GM18909 (cell line): ENCODE results near the gene GTPBP3.

Experiments used
- ATAC-seq: cut with Tn5 transposase; IDR thresholded peaks from one replicate; pipeline ENCODE4 v1.9.1; 2021; ENCODE audit warnings: mild to moderate bottlenecking; ENCODE audit not compliant: unreplicated experiment, poor library complexity

GTPBP3 gene

DNA sequence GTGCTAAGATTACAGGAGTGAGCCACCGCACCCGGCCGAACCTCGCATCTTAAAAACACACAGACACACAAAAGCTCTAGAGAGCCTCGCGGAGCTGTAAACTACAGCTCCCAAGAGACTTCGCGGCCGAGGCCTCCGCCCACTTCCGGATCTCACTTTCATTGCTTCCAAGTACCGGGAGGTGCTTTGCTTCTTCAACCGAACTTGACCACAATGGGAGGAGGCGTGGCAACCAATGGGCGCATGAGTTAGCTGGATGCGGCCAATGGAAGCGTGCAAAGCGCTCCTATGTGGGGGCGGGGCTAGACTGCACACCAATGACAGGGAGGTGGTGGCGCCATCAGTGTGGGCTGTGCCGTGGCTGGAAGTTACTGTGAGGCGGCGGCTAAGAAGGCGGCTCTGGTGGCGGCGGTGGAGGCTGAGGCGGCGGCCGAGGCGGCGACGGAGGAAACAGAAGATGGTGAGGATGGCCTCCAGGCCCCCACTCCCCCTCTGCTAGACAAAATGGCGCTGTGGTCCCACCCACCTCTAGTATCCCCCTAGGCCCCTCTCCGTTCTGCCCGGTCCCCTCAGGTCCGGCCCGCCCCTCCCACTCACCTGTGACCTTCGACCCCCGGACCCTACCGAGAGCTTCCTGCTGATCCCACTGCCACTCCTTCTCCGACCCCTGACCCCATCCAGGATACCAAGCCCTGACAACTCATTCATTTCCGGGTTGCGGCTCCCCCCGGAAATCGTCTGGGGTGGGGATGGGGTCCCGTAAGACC lies 28.0 kb upstream of the GTPBP3 start, which contains the start of gene DDA1:
Gene DDA1, plus strand, starts transcription at position 366 of the 767 bp plus-strand sequence. Its CDS starts 92 bp downstream, at position 458.
- ATAC-seq, result peak; percentile 57

DNA sequence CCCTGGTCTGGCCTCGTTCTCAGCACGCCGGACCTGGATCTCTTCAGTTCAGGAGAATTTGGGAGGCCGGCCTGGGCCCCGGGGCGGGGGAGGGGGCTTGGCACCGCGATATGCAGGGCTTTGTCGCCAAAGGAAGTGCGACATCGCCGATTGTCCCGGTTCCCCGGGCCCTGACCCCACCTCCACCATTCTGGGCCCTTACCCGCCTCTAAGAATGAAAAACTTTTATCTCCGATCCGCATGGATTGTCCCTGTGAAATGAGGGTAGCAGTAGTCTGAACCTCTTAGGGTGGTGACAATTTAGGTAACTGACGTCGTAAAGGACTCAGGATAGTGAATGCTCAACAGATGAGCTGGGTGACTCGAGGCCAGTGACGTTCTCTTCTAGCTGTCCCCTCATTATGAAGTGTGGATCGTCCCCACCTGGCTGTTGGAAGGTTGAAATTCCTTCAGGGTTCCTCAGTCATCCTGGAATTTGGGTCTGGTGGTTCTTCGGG lies 27.3 kb upstream of the GTPBP3 start:
- ATAC-seq, result no peak

DNA sequence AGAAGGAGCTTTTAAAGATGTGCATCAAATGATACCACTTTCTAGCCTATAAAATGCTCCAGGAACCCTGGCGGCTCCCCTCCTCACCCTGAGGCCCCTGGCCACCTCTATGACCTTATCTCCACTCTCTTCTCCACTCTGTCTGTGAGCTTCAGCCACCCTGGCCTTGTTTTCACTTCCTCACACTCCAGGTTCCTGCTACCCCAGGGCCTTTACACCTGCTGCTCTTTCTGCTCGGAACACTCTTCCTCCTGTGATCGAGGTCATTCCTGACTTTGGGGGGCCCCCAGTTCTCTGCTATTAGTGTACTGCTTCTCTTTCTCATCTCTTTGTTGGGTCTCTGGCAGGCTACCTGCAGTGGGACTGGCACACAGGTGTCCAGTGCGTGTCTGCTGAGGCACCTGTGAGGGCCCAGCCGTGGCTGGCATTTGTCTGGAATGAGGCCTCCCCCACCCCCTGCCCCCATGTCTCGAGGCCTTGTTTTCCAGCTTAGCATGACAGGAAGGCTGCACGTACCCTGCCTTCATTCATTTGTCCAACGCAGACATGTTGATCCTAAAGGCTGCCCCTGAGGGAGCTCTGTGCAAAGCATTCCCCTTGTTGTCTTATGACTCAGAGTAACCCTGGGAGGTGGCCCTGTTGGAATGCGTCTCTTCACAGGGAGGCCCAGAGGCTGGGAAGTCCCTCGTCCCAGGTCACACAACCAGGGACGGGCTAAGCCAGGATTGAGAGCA lies 25.7 kb upstream of the GTPBP3 start:
- ATAC-seq, result no peak

DNA sequence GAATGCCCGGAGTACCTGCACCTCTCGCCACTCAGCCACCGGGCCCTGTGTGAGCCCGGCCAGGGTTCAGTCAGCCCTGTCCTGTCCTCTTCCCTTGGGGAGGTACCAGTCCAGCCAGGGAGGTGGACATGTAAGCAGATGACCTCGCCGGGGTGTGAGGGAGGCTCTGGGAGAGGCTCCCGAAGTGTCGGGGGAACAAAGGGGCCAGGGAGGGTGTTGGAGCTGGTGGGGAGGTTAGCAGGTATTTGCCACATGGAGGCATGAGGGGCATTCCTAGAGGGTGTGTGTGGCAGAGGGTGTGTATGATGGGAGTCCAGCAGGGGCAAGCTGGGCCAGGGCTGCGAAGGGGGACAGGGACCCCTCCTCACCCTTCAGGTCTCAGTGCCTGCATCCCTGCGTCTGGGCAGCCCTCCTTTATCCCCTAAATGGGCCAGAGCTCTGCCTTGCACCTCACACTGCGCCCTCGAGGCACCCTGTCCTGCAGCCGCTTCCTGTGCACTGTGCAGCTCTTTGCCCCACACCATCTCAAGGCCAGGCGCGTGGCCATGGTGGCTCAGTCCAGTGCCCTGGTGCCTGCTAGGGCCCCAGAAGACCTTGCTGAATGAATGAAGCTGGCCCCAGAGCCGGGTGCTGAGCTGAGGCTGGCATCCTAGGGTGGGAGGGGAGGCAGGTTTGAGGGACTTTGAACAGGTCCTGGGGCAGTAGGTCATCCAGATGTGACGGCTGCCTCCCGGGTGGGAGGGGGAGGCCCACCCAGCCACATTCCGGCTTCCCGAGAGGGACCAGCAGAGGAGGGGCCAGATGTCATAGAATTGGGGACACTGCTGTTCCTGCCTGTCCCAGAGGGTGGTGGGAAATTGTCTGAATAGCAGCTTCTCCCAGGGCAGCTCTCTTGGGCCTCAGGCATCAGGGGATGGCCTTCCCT lies 24.9 kb upstream of the GTPBP3 start:
- no peak for ATAC-seq

DNA sequence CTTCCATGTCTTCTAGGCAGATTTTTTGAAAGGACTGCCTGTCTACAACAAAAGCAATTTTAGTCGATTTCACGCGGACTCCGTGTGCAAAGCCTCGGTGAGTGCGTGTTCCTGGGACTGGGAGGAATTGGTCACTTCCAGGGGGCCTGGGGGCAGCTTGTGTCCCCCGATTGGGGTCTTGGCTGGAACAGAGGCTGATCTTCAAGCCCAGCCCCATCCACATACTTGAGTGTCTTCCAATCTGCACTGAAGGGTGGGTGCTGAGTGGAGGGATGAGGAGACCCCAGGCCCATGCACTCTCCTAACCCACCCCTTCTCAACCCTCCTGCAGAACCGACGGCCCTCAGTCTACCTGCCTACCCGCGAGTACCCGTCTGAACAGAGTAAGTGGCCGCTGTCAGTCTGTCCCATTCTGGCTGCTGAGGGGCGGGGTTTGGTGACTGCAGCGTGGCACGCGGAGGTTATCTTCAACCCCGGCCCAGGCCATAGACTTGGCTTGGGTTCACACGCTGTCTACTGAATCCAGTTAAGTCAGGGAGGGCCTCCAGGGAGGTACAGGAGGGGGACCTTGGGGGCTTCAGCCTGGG lies 23.3 kb upstream of the GTPBP3 start:
- no peak for ATAC-seq

DNA sequence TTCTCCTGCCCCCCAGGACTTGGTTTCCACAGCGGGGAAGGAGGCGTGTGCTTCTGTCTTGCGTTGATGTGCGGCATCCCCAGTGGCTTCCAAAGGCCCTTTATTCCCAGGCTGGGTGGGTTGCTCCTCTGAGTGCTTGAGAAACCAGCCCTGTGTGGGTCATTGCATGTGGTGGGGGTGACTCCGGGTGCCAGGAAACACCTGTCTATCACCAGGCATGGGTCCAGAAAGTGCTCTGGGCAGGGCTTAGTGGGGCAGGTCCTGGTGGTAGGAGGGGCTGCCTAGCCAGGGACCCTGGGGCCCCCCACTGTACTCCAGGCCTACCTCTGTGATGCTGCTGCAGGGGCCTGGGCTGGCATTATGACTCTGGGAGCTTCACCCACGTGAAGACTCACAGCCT lies 18.4 kb upstream of the GTPBP3 start:
- no peak for ATAC-seq

DNA sequence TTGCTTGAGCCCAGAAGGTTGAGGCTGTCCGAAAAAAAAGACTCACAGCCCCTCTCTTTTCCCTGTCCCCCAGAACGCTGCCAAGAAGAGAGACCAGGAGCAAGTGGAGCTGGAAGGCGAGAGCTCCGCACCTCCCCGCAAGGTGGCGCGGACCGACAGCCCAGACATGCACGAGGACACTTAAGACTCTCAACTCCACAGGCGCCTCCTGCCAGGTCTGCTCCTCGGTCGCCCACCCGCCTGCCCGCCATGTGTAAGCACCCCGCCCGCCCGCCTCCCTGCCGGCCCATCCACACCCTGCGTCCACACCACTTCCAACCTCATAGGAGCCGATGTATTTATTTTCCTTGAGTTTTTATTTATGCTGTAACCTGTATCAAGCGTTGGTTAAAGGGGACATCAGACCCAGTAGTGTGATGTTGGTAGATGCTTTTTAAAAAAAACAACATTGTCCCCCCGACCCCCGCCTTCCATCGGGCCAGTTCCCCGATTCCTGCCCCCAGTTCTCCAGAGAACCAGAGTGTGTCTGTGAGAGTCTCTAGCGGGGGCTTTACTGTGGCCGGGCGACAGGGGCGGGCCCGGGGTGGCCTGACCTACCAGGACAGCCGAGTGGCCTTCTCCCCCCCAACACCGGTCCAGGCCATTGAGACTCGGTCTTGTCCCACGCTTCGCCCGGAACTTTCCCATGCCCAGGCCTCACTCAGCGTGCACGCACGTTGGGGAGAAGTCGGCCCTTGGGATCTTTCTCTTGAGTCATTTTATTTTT lies 17.7 kb upstream of the GTPBP3 start:
- no peak for ATAC-seq

DNA sequence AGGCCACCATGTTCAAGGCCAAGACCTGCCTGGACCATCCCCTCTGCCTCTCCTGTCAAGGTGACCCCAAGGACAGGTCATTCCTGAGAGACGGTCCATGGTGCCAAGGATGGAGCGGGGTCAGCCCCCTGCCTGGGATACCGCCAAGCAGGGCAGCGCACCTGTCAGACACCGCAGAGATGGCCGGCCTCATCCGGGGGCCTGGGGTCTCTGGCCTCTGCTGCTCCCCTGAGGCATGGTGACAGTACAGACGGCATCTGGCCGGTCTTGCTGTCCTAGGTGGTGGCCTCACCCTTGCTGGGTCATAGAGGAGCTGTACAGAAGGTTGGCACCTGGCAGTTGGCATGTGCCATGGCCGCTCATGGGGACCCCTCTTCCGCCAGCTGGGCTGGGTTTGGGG lies 16.9 kb upstream of the GTPBP3 start:
- ATAC-seq, result no peak

DNA sequence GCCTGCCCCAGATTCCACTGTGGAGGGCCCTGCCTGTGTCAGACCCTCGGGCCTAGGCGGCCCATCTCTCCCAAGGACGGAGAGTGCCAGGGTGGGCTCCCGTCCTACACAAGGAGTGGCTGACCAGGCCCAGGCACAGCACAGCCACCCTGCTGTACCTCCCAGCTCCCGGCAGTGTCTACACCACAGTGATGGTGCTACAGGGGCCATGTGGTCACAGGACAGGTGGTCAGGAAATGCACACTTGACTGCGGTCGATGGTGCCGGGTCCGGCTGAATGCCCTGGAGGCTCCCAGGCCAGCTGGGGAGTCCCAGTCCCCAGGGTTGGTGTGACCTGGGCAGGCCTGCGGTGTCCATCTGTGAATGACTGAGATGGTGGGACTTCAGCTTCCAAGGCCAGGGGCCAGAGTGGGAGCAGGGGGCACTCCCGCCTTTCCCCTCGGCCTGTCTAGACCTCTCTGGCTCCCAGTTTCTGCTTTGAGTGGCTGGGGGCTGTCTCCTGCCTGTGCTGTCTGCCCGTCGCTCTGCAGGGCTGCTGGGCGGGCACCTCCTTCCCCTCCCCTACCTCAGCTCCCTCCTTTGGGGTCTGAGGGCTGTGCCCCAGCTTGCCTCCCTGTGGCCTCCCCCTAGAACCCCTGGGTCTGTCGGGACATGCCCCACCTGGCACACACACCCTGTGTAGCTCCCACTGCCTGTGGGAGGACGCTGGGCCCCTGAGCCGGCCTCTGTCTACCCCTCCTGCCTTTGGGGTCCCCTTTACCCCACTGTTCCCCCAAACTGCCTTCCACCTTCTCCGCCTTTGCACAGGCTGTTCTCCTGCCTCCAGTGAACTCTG lies 15.5 kb upstream of the GTPBP3 start:
- ATAC-seq, result no peak

DNA sequence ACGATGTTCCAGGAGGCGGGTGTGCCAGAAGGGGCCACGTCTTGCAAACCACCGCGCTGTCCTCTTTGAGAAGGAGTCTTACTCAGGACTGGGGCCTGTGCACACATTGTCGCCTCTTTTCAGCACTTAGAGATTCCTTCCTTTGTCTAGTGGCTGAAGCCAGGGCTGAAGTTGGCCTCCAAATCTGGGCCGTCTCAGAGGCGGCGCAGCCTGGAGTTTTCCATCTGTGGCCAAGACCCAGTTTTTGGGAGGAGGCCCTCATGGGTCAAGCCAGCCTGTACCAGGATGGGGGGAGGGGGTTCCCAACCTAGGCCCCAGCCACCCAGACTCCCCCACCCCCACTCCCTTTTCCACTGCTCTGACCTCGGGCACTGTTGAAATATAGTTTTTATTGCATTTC lies 14.5 kb upstream of the GTPBP3 start:
- no peak for ATAC-seq

DNA sequence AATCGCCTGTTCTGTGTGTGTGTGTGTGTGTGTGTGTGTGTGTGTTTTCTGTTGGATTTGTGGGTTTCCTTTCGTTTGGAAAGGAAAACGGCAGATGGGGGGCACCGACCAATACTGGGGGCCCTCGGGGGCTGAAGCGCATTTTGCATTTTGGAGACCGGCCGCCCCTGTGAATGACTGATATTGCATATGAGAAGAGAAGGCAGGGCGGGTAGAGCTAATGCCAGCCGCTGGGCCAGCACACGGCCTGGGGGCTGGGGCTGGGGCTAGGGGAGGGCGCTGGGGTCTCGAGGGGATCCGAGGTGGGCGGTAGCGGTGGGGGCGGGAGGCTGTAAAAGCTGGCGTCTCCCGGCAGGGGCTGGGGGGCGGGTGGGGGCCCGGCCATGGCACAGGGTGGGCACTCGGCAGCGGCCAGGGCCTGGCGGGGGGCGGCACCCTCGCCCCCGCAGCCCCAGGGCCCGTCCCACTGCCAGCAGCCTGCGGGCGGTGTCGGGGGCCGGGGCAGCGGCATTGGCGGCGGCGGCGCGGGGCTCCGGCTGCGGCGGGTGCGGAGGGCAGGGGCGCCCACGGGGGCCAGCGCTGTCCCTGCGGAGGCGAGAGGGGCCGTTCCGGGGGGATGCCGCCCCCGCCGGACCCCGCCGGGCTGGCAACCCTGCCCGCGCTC lies 13.9 kb upstream of the GTPBP3 start:
- ATAC-seq, result no peak

DNA sequence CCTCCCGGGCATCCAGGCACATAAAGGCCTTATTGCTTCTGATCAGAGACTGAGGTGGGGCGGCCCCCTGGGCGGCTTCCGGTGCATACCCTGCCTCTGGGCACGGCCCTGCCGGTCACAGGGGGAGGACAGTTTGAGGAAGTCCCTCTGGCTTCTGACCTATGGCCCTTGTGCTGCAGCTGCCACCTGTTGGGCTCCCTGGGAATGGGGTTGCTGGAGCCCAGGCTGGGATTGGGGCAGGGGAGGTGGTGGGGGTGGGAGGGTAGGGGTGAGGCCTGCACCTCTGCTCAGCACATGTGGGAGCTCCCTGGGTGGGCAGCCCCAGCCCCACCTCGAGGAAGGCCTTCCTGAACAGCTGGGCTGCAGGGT lies 13.4 kb upstream of the GTPBP3 start:
- ATAC-seq, result no peak

DNA sequence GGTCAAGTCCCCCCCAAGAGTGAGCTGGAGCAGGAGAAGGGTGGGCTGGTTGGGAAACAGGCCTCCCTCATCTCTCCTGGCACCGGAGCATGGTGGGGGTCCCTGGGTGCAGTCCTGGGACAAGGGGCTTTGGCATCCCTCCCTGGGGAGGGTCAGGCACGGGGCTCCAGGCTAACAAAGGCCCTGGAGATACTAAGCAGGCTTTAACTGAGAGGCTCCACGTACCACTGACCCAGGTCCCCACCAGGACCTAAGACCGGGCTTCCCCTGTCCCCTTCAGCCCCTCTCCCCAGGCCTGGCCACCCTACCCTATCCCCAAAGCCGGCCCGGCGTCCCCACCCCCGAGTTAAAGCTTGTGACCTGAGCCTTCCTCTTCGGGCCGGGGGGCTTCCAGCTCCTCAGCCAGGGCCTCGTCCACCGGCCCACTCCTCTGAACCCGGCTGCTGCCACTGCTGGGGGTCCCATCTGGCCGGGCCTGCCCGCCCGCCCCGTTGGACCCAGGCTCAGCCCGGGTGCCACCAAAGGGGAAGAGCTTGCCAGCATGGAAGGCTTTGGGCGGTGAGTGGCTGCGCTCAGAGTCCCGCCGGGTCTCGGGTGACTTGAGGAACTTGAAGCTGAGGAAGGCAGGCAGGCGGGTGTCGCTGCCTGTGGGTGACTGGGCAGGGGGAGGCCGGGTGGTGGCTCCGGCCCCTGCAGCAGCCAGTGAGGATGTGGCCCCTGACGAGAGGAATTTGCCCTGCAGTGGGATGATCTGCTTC lies 12.8 kb upstream of the GTPBP3 start:
- ATAC-seq, result no peak

DNA sequence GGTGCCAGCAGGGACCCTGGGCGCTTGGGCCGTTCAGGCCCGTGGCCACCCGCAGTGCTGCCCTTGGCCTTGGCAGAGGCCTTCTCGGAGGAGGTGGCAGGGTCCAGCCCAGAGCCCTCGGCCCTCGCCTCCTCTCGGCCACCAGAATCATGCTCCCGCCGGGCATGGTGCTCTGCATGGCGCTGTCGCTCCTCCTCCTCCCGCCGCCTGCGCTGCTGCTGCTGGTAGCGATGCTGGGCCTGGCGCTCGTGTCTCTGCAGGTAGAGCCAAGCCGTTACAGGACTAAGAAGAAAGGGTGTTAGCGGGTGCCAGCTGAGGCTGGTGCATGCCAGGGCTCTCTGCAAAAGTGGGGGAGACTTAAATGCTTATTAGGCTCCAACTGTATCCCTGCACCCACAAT lies 12.2 kb upstream of the GTPBP3 start:
- ATAC-seq, result no peak

DNA sequence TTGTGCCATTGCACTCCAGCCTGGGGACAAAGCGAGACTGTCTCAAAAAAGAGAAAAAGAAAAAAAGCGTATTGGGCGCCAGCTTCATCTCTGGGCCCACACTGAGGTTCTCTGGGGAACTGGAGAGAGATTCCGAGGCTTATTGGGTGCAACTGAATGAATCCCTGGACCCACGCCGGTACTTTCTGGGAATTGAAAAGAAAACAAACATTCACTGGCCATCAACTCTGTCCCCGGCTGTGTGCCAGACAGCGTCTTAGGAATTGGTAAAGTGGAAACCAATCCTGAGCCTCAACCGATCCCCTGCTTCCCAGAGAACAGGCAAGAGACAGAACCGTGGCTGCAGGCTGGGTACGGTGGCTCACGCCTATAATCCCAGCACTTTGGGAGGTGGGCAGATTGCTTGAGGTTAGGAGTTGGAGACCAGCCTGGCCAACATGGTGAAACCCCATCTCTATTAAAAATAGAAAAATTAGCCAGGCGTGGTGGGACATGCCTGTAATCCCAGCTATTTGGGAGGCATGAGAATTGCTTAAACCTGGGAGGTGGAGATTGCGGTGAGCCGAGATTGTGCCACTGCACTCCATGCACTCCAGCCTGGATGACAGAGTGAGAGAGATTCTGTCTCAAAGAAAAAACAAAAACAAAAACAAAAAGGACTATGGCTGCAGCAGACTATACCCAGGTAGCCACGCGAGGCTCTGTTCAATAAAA lies 11.3 kb upstream of the GTPBP3 start:
- no peak for ATAC-seq

DNA sequence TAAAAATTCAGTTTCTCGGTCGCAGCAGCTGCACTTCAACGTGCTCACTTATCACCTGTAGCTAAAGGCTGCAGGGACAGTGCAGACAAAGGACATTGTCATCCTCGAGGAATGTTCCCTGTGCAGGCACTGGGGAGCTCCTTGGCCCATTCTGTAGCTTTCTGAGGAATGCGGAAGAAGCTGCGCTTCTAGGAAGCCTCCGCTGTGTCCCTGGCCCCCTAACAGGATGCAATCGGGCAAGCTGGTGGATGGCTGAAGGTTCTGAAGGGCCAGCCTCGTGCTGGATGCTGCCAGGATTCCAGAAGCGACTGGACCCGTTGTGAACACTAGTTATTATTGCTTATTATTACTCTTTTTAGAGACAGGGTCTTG lies 10.8 kb upstream of the GTPBP3 start:
- no peak for ATAC-seq

DNA sequence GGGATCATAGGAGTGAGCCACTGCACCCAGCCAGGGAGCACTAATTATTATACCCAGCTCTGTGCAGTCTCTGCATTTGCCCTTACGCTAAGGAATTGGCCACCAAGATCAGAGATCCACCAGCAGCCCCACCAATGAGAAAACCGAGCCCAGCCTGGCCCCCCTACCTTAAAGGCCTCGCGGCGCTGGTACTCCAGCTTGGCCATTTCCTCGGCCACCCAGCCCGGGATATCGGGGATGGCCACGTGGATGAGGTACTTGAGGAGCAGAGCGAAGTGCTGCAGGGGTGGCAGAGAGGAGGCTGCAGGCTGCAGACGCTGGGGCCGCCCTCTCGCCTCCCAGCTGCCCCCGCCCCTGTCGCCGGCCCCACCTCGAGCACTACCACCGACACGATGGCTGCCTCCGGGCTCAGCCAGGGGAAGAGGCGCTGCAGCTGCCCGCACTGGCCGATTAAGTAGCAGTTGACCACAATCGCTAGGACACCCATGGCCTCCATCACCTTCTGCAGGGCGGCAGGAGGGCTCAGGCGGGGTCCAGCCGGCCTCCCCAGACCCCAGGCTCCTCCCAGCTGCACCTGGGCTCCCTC lies 10.2 kb upstream of the GTPBP3 start:
- ATAC-seq, result no peak
